ENCODE data around the gene TBC1D17.
A peak's percentile ranks its signal among the peaks of the same experiment; 100 is the strongest.

Gene TBC1D17

GRCh38 chr19:49879243-49879963, 1.9 kb downstream of the TBC1D17 start:
- DNase-seq = no peak

DNA sequence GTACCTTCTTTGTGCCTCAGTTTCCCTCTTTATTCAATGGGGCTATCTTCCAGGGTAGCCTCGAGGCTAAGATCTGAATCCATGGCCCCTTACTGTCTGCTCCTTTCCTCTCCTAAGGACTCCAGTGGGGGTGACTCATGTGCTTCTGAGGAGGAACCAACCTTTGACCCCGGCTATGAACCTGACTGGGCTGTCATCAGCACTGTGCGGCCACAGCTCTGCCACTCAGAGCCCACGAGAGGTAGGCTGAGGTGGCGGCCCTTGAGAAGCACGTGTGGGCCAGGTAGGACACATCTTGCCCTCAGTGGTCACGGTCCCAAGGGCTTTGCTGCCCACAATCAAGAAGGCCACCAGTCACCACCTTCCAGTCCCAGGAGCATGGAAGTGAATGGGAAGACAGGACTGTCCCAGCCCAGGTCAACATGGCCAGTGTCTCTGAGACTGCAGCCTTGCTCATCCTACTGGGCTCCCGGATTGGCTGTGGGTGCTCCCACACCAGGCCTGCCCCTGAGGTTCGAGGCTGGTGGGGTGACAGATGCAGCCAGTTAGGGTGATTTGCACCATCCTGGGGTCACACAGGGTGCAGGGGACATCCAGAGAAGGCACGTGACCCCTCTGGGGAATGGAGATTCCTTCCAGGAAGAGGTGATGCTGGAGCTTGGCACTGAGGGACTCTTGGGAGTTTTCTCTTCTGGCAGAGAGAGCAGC, 2.8 kb downstream of the TBC1D17 start:
- DNase-seq = no peak

DNA sequence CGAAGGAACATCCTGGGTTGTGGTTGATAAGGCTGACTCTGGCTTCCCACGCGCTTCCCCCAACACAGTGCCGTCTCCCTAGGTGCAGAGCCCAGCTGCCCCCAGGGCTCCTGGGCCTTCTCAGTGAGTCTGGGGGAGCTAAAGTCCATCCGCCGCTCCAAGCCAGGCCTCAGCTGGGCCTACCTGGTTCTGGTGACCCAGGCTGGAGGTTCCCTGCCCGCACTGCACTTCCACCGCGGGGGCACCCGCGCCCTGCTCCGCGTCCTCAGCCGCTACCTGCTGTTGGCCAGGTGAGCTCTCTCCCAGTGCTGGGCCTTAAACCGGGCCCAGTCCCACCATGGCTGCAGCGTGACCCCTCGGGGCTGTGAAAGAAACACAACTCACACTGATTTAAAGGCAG, 3.7 kb downstream of the TBC1D17 start:
- DNase-seq = no peak

- no peak for DNase-seq
Measured at GRCh38 chr19:49881672-49882394, 4.3 kb downstream of the TBC1D17 start.

DNA sequence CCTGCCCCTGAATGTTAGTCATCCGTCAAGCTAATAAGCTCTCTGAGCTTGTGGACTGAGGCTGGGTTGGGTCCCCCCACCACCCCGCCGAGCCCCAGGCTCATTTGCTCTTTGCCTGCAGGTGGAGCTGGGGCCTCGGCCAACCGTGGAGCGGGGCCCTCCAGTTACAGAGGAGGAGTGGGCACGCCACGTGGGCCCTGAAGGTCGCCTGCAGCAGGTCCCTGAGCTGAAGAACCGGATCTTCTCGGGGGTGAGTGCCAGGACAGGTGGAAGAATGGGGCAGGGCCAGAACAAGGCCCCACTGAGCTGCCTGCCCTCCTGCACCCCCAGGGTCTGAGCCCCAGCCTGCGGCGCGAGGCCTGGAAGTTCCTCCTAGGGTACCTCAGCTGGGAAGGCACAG, 5.1 kb downstream of the TBC1D17 start:
- DNase-seq = no peak

DNA sequence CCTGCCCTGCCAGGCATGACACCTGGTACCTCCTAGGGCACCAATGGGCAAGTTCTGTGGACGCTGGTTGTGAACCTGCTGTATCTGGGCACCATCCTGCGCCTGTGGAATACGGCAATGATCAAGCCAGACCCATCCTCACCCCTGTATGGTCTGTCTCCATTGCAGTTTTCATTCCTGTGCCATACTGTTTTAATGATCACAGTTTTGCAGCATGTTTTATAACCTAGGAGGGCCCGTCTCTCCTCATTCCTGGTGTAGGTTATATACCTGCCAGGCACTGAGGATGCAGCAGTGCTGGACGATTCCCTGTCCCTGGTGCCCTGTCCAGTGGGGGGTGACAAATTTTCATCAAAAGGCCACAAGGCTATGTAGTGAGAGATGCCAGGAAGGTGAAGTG, 5.6 kb downstream of the TBC1D17 start:
- DNase-seq = no peak

DNA sequence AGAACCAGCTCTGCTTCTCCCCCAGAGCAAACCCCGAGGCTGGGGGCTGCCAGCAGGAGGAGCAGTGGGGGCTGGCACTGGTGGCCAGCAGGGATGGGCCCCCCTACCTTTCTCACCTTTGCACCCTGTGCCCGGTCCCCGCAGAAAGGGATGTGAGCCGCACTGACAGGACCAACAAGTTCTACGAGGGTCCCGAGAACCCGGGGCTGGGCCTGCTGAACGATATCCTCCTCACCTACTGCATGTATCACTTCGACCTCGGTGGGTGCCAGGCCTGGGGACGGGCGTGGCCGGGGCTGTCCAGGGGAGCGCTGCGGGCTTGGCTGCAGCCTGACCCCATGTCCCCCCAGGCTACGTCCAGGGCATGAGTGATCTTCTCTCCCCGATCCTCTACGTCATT, 6.6 kb downstream of the TBC1D17 start:
- no peak for DNase-seq

DNA sequence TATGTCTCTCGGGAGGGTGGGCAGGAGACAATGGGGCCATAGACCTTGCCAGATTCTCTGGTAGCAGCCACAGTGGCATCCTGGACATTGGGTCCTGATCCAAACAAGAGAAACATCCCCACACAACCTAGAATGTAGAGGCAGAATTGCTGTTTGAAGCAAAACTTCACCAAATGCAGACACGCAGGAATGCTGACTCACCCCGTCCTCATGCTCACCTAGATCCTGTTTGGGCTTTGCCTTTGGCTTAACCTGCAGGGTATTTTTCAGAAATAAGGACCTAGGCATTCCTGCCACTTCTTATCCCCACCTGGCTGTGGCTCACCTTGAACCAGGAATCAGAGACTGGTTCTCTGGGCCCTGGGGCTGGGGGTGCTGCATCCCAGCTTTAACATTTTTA, 7.3 kb downstream of the TBC1D17 start:
- no peak for DNase-seq

- DNase-seq = no peak
Measured at GRCh38 chr19:49887037-49887664, 9.6 kb downstream of the TBC1D17 start.

GRCh38 chr19:49887665-49888509, 10.4 kb downstream of the TBC1D17 start:
- DNase-seq = peak; percentile 10 to 36

GRCh38 chr19:49888510-49888824, 11.0 kb downstream of the TBC1D17 start:
- peak; percentile 38 to 45 for DNase-seq

DNA sequence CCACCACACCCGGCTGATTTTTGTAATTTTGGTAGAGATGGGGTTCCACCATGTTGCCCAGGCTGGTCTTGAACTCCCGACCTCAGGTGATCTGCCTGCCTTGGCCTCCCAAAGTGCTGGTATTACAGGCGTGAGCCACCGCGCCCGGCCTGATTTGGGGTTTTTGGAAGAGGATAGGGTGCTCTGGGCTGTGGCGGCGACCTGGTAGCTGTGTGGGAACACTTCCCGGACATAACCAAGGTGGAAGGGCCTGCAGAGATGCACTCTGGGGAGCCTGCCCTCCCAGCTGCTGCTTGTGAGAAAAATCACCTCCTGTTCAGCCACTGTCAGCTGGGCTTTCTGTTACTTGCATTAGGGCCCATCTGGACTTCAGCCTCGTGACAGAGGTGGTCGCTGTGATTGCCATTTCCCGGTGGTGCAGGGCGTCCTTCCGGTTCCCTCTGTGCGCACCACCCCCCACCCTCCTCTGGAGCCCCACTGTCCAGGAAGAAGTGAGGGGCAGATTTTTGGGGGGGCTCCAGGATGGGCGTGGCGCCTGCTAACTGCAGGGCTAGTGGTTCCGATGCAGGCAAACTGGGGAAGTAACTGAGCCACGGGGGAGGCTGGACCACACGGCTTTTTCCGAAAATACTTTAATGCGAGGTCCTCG, 11.7 kb downstream of the TBC1D17 start:
- no peak for DNase-seq

GRCh38 chr19:49889687-49890348, 12.3 kb downstream of the TBC1D17 start:
- peak; percentile 72 to 73 for DNase-seq

DNA sequence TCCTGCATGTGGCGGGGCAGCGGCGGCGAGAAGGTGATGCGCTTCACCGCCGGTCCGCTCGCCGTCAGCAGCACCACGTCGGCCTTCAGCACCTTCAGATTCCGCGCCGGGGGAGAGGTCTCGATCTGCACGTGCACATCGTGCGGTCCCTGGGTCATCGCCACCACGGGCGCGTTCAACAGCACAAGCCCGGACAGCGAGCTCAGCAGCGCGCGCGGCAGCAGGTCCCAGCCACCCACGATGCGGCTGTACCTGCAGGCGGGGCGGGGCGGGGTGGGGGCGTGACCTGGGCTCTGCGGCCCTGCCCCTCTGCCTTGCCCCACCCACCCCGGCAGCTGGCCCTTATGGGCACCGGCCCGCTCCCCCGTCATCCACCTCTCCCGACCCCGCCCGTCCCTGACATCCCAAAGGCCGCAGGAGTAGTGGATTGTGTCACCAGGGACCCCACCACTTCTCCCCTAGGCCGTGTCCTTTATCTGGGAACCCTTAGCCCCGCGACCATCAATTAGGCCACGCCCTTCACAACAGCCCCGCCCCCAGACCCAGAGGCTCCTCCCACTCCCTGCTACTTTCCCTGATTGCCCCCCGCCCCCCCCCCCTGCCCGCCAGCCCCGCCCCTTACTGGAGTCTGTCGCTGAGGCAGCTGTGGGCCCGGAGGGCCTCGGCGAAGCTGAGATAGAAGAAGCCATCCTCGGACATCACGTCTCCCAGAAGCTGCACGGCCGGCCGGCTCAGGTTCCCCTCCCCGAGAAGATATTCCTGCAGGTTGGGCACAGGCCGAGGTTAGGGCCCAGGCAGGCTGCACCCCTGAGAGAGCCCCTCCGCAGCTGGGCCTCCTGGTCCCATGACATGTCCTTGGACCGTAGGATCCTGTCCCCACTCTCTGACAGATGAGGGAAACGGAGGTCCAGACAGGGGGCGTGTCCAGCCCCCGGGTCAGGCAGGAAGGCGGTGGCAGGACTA, 13.1 kb downstream of the TBC1D17 start:
- peak; percentile 86 to 87 for DNase-seq

GRCh38 chr19:49891393-49891792, 13.9 kb downstream of the TBC1D17 start:
- no peak for DNase-seq

GRCh38 chr19:49892716-49893115, 15.2 kb downstream of the TBC1D17 start:
- DNase-seq = no peak

DNA sequence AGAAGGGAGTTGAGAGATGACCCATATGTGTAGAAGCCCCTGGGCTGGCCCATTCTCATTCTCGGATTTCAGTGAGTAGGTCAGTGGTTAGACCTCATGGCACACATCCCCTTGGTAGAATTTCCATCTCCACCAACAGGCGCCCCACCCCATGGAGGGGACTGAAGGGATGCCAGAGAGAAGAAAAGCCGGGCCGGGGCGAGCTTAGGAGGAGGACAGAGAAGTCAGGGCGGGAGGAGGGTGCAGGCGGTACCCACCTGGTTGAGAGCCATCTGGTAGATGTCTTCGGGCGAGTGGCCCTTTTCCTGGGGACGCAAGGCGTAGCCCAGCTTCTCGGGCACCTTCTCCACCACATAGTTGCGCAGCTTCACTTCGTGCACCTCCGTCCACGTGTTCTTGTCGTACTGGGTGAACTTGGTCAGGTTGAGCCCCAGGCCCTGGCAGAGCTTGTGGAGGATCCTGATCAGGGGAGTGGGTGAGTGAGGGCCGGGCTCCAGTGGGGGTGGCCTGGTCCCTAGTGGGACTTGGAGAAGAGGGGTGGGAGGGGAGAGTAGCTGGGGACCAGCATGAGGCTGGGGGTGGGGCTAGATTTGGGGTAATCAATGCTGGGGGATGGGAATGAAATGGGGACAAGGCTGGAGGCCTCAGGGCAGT, 16.6 kb downstream of the TBC1D17 start:
- DNase-seq = no peak

- no peak for DNase-seq
Measured at GRCh38 chr19:49894879-49895565, 17.5 kb downstream of the TBC1D17 start.
